ENCODE data around the gene NCKAP1. TPM values are rescaled to one million over a fixed set of nuclear protein-coding genes. Genes with fewer than 3 reads are reported as not detected.
"Not testable (repeated sequence)": the region's sequence is repeated elsewhere in the genome, so short reads cannot be mapped to it uniquely, and the experiment has no call there.

Gene NCKAP1
- polyA plus RNA-seq, 1 experiment: 58.0 TPM

DNA sequence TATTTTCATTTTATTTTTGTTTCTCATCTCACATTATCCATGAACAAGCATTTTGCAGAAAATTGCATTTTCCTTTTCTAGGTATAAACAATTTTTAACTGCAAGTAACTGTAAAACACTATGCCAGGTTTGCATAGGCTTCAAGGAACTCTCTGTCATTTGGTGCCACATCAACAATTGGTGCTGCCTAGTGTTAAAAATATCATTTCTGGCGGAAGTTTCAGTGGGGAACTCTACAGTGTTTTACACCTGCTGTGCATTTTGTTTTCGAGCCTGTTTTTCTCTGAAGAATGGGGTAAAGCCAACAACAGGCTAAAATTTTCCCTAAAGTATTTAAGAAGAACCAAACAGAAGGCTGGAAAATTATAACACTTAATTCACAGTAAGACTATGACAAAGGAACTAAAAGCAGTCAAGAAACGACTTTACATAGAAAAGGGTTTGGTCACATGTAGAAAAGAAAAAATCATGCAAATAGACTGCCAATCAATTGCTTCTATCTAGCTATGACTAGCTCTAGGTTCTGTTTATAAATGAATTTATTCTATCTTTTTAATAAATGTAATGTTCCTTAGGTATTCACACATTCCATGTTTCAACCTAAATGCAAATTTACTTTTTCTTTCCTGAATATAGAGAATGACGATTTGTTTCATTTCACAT, 150.4 kb downstream of the NCKAP1 start:
- Histone ChIP-seq H3K36me3 (ENCODE audit: control insufficient read depth, insufficient read depth, low read length) (no peaks in the 10 kb centered on the region), H3K27me3 (ENCODE audit: control insufficient read depth, insufficient read depth, low read length) (no peaks in the 10 kb centered on the region), H3K4me3 (ENCODE audit: low read depth, low read length) (no peak overlapping the region)
- TF ChIP-seq, protein P1, sequence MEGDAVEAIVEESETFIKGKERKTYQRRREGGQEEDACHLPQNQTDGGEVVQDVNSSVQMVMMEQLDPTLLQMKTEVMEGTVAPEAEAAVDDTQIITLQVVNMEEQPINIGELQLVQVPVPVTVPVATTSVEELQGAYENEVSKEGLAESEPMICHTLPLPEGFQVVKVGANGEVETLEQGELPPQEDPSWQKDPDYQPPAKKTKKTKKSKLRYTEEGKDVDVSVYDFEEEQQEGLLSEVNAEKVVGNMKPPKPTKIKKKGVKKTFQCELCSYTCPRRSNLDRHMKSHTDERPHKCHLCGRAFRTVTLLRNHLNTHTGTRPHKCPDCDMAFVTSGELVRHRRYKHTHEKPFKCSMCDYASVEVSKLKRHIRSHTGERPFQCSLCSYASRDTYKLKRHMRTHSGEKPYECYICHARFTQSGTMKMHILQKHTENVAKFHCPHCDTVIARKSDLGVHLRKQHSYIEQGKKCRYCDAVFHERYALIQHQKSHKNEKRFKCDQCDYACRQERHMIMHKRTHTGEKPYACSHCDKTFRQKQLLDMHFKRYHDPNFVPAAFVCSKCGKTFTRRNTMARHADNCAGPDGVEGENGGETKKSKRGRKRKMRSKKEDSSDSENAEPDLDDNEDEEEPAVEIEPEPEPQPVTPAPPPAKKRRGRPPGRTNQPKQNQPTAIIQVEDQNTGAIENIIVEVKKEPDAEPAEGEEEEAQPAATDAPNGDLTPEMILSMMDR (IDR thresholded peaks at IDR 0.05; ENCODE audit: insufficient read depth, low read depth, low read length): no peak
- ChIA-PET CTCF (no interaction called here), POLR2A (no interaction called here)
- DNase-seq (ENCODE audit: low read depth): no peak

DNA sequence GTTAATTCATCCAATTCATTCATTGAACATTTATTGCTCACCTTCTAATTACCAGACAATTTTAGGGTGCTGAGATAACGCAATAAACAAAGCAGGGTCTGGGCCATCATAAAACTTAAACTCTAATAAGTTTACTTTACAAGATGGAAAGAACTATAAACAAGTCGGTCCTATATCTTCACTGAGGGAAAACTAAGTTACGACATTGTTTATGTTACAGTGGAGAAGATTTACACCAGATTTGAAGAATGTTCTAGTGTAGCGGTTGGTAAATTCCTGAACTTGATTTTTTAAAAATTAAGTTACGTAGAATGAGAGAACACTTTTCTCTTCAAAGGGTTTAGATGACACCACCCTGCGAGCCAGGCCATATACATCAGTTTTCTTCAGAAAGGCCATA, 151.2 kb downstream of the NCKAP1 start:
- no peak overlapping the region for H3K4me3 ChIP-seq (ENCODE audit: low read depth, low read length)
- ChIA-PET POLR2A (no interaction called here), CTCF (no interaction called here)
- H3K36me3 ChIP-seq (ENCODE audit: control insufficient read depth, insufficient read depth, low read length): no peaks in the 10 kb centered on the region
- no peak for DNase-seq (ENCODE audit: low read depth)
- no peaks in the 10 kb centered on the region for H3K27me3 ChIP-seq (ENCODE audit: control insufficient read depth, insufficient read depth, low read length)
- TF ChIP-seq, protein P1 (IDR thresholded peaks at IDR 0.05; ENCODE audit: insufficient read depth, low read depth, low read length): no peak

DNA sequence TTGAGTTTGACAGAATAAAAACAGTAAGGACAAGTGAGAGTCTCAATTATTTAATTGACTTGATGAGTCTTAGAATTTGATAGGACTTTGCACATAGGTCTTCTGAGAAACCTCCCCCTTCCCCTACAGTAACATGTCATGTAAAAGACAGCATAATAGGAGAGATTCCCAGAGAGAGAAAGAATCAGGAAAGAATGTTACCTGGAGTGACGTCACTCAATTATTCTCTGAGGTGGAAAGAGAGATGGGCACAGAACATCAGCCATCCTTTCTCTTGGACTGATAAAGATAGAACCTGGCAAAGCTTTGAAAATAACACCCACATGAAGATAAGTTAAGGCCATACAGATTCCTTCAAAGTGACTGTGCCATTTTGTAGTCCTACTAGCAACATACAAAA, 152.5 kb downstream of the NCKAP1 start:
- H3K36me3 ChIP-seq (ENCODE audit: control insufficient read depth, insufficient read depth, low read length): no peaks in the 10 kb centered on the region
- ChIA-PET POLR2A (no interaction called here), CTCF (interaction anchor here (0.6 kb wide), 1 partner anchor 17 kb away, joined by 3 read pairs; no protein-coding TSS in a partner anchor)
- H3K4me3 ChIP-seq (ENCODE audit: low read depth, low read length): no peak overlapping the region
- TF ChIP-seq, protein P1 (IDR thresholded peaks at IDR 0.05; ENCODE audit: insufficient read depth, low read depth, low read length): no peak
- DNase-seq (ENCODE audit: low read depth): no peak
- H3K27me3 ChIP-seq (ENCODE audit: control insufficient read depth, insufficient read depth, low read length): no peaks in the 10 kb centered on the region

DNA sequence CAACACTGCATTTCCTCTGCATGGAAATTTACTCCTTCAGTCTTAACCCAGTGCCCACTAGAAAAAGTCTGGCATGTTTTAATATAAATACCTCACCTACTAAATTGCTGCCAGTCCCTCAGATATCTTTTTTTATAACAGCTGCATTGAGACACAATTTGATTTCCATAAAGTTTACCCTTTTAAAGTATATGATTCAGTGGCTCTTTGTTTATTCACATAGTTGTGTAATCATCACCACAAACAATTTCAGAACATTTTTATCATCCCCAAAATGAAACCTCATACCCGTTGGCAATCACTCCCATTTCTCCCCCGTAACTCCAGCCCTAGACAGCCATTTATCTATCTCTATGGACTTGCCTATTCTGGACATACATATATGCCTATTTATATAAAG, 154.8 kb downstream of the NCKAP1 start:
- no peak for DNase-seq (ENCODE audit: low read depth)
- Histone ChIP-seq H3K27me3 (ENCODE audit: control insufficient read depth, insufficient read depth, low read length) (no peaks in the 10 kb centered on the region), H3K36me3 (ENCODE audit: control insufficient read depth, insufficient read depth, low read length) (no peaks in the 10 kb centered on the region), H3K4me3 (ENCODE audit: low read depth, low read length) (no peak overlapping the region)
- POLR2A ChIA-PET: no interaction called here
- CTCF ChIA-PET: interaction anchor here (1.2 kb wide), 1 partner anchor 13 kb away, joined by 4 read pairs; no protein-coding TSS in a partner anchor
- TF ChIP-seq, protein P1 (IDR thresholded peaks at IDR 0.05; ENCODE audit: insufficient read depth, low read depth, low read length): no peak

DNA sequence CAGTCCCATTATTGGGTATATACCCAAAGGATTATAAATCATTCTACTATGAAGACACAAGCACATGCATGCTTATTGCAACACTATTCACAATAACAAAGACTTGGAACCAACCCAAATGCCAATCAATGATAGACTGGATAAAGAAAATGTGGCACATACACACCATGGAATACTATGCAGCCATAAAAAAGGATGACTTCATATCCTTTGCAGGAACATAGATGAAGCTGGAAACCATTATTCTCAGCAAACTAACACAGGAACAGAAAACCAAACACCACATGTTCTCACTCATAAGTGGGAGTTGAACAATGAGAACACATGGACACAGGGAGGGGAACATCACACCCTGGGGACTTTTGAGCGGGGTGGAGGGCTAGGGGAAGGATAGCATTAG, 158.2 kb downstream of the NCKAP1 start:
- POLR2A ChIA-PET, CTCF ChIA-PET: not testable (repeated sequence)

DNA sequence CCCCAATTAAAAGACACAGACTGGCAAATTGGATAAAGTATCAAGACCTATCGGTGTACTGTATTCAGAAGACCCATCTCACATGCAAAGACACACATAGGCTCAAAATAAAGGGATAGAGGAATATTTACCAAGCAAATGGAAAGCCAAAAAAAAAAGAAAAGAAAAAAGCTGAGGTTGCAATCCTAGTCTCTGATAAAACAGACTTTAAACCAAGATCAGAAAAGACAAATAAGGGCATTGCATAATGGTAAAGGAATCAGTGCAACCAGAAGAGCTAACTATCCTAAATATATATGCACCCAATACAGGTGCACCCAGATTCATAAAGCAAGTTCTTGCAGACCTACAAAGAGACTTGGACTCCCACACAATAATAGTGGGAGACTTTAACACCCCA, 161.6 kb downstream of the NCKAP1 start:
- H3K27me3 ChIP-seq (ENCODE audit: control insufficient read depth, insufficient read depth, low read length); DNase-seq (ENCODE audit: low read depth); H3K4me3 ChIP-seq (ENCODE audit: low read depth, low read length); CTCF ChIA-PET; H3K36me3 ChIP-seq (ENCODE audit: control insufficient read depth, insufficient read depth, low read length): not testable (repeated sequence)
- POLR2A ChIA-PET: interaction anchor here (0.6 kb wide), 1 partner anchor 10 kb away, joined by 3 read pairs; the partner anchor contains the start of gene FRZB

More for the DNA sequence above, 158.2 kb downstream of the NCKAP1 start:
- not testable (repeated sequence) for DNase-seq (ENCODE audit: low read depth); H3K4me3 ChIP-seq (ENCODE audit: low read depth, low read length); H3K27me3 ChIP-seq (ENCODE audit: control insufficient read depth, insufficient read depth, low read length); H3K36me3 ChIP-seq (ENCODE audit: control insufficient read depth, insufficient read depth, low read length)

Data from BJ (cell line).